GM12891 (cell line): ENCODE measurements around the gene KCTD11.

Experiments used
- DNase-seq: peaks from one replicate; pipeline ENCODE4 v3.0.0; 2011; ENCODE audit warnings: low spot score; ENCODE audit not compliant: insufficient read length
- FAIRE-seq: peaks from 2 replicates; lab custom pipeline; 2011; peaks lifted over from hg19 to GRCh38; lab: Jason Lieb, UNC
- PAX5 ChIP-seq: IDR thresholded peaks from 2 replicates; pipeline ENCODE4 v1.6.1; 2011; ENCODE audit warnings: low read length, moderate library complexity, mild to moderate bottlenecking; ENCODE audit not compliant: insufficient read depth, severe bottlenecking
- POLR2A ChIP-seq: IDR thresholded peaks from 2 replicates; pipeline ENCODE4 v1.6.1; 2011; ENCODE audit warnings: low read depth, low read length, control low read depth
- POLR2AphosphoS5 ChIP-seq: IDR thresholded peaks from 2 replicates; pipeline ENCODE4 v1.6.1; 2011; ENCODE audit warnings: low read depth, low read length, control low read depth
- POU2F2 ChIP-seq: IDR thresholded peaks from 2 replicates; pipeline ENCODE4 v1.6.1; 2011; ENCODE audit warnings: low read depth, mild to moderate bottlenecking, control low read depth, low read length, moderate library complexity
- SPI1 ChIP-seq: IDR thresholded peaks from 2 replicates; pipeline ENCODE4 v1.6.1; 2011; ENCODE audit warnings: low read depth, low read length, control low read depth
- TAF1 ChIP-seq: IDR thresholded peaks from 2 replicates; pipeline ENCODE4 v1.6.1; 2011; ENCODE audit warnings: low read depth, low read length, control low read depth

The KCTD11 gene

GRCh38 chr17:7341842-7342241, 10.1 kb upstream of the KCTD11 start:
- FAIRE-seq (no peak), DNase-seq (no peak)
- no peak for TF ChIP-seq PAX5
- TF ChIP-seq POU2F2, result no peak
- TF ChIP-seq TAF1, result no peak
- TF ChIP-seq POLR2A, result no peak
- TF ChIP-seq SPI1, result no peak
- TF ChIP-seq POLR2AphosphoS5, result no peak

GRCh38 chr17:7343250-7343649, 8.7 kb upstream of the KCTD11 start:
- FAIRE-seq (no peak), DNase-seq (no peak)
- TF ChIP-seq PAX5 (no peak), TAF1 (no peak), POU2F2 (no peak), POLR2A (no peak), SPI1 (no peak), POLR2AphosphoS5 (no peak)

- TF ChIP-seq POLR2A, result no peak
- TF ChIP-seq TAF1, result no peak
- no peak for TF ChIP-seq SPI1
- DNase-seq (no peak), FAIRE-seq (no peak)
Measured at GRCh38 chr17:7346761-7347614, 5.0 kb upstream of the KCTD11 start.

- DNase-seq (no peak), FAIRE-seq (no peak)
- TF ChIP-seq SPI1, result no peak
- no peak for TF ChIP-seq POLR2A
- no peak for TF ChIP-seq POU2F2
- no peak for TF ChIP-seq TAF1
- no peak for TF ChIP-seq PAX5
- TF ChIP-seq POLR2AphosphoS5, result no peak
Measured at GRCh38 chr17:7347630-7348477, 4.1 kb upstream of the KCTD11 start.

DNA sequence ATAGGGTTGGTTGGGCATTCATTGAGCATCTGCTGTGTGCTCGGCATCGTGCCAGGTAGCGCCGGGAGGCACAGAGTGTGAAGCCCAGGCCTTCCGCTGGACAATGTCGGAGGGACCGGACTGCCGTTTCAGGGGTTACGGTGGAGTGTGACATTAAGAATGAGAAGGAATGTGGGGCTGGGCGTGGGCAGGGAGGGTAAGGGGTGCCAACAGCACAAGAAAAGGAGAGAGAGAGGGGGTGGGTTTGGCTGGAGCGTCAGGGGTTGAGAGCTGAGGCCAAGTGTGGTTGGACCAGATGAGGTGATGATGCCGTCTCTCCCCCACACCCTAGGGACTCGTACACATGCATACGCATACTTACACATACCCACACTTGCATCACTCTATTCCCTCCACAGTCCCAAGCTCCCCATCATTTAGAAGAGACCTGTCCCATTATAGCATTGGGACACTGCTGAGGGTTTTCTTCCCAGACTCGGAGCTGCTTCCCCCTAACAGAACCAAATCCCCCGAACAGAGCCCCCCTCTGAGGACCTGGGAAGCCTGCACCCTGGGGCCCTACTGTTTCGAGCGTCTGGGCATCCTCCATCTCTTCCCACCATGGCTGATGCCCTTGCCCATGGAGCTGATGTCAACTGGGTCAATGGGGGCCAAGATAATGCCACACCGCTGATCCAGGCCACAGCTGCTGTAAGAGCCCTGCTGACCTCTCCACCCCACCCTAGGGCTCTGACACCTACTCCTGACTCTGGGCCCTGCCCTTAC, 3.3 kb upstream of the KCTD11 start:
- FAIRE-seq, result no peak
- no peak for DNase-seq
- TF ChIP-seq POU2F2, result no peak
- no peak for TF ChIP-seq TAF1
- no peak for TF ChIP-seq SPI1
- no peak for TF ChIP-seq POLR2A
- no peak for TF ChIP-seq POLR2AphosphoS5
- TF ChIP-seq PAX5, result no peak

DNA sequence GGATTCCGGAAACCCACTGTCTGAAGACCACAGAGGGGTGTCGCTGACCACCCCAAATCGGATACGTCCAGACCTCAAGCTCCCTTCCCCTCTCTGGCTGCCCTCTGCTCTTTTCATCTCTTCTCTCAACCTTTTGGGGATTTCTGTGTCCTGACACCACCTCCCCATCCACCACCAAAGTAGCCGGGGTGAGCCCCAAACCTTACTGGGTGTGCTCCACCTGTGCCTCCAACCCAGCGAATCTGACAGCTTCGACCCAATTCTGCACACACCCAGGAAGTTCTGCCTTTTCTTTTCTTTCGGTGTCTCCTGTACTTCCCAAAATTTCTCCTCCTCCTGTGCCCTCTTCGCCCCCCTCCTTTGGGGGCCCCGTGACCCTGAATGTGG, 534 bp downstream of the KCTD11 start:
- TF ChIP-seq SPI1 (no peak), POLR2AphosphoS5 (no peak), TAF1 (no peak), POLR2A (no peak), POU2F2 (no peak), PAX5 (no peak)
- no peak for DNase-seq
- FAIRE-seq, result no peak

DNA sequence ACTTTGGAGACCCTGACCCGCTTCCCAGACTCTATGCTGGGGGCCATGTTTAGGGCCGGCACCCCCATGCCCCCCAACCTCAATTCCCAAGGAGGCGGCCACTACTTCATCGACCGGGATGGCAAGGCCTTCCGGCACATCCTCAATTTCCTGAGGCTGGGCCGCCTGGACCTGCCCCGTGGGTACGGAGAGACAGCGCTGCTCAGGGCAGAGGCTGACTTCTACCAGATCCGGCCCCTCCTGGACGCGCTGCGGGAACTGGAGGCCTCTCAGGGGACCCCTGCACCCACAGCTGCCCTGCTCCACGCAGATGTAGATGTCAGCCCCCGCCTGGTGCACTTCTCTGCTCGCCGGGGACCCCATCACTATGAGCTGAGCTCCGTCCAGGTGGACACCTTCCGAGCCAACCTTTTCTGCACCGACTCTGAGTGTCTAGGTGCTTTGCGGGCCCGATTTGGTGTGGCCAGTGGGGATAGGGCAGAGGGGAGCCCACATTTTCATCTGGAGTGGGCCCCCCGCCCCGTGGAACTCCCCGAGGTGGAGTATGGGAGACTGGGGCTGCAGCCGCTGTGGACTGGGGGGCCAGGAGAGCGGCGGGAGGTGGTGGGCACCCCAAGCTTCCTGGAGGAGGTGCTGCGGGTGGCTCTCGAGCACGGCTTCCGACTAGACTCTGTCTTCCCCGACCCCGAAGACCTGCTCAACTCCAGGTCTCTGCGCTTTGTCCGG, 1.1 kb downstream of the KCTD11 start:
- no peak for DNase-seq
- FAIRE-seq, result no peak
- TF ChIP-seq POLR2AphosphoS5, result no peak
- no peak for TF ChIP-seq POLR2A

- DNase-seq, result no peak
- TF ChIP-seq POLR2AphosphoS5 (no peak), POLR2A (no peak), TAF1 (no peak), POU2F2 (peak; percentile 56; the same call in 1 of the 2 replicates), SPI1 (no peak), PAX5 (no peak)
Measured at GRCh38 chr17:7354262-7354843, 2.4 kb downstream of the KCTD11 start.

More at GRCh38 chr17:7354262-7354843, 2.4 kb downstream of the KCTD11 start:
- FAIRE-seq, result peak; percentile 78
